Left kidney (tissue), 2 donors: ENCODE results near the gene TCIRG1. TPM values are rescaled to one million over a fixed set of nuclear protein-coding genes. Genes with fewer than 3 reads are reported as not detected.
"Not testable (repeated sequence)": the region's sequence is repeated elsewhere in the genome, so short reads cannot be mapped to it uniquely, and the experiment has no call there.

Experiments used
- DNase-seq: peaks from one replicate; pipeline ENCODE4 v3.0.0-alpha.2; 2013
- polyA plus RNA-seq: library from polyadenylated mRNA; unstranded; fragments of 120-200 nt; gene quantifications from one replicate; pipeline ENCODE4 v1.2.1, GENCODE V29; 2013; ENCODE audit not compliant: insufficient read length

TCIRG1 gene
- polyA plus RNA-seq, 1 donor: 16.7 TPM

DNA sequence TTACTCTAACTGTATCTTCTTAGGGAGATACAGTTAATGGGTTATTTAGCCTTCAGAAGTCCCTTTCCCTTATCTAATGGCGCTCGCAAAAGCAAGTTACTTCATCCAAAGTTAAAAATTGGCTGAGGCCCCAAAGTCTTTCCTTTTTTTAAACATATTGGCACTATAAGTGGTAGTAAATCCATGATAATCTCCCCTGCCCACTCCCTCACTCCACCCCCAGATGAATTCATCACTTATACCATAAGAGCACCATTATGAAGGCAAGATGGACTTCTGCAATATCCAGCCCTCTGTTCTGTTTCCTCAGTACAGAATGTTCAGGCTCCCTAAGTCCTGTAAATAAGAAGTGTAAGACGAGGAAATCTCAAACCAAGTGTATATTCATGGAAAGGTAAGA is 44.7 kb downstream of the TCIRG1 start:
- DNase-seq: no peak

DNA sequence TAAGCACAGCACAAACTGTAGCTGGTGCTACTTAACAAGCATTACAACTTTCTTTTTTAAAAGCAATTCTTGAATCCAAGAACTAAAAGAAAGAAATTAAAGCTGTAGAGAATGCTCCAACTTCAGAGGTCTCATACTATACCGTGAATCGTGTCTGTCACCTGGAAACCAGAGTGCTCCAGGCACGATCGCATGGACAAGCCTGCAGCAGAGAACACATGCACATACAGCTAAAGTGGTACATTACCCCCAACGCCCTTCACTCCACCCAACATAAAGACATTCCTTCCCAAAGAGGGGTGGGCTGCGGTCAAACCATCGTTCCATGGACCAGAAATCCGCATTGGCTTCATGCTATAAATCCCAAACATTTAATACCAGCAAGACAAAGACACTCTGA is 50.9 kb downstream of the TCIRG1 start:
- DNase-seq: no peak

- no peak for DNase-seq
Observed at GRCh38 chr11:68090287-68090686, 51.5 kb downstream of the TCIRG1 start.

DNA sequence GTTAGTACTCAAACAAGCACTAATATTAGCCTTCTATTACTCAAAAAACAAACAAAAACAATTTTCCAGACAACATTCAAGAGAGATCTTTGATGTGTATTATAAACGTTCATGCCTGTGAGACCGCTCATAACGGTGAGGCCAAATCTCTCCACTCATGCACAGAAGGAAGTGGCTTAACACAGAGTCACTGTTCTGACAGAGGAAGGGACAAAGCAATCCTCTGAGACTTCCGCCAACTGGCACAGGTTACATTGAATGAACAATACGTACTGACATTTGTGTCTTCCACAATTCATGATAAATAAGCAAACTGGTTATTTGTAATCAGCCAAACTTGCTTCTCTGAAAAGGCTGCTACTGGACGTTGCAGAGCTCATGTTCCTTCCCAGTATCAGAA is 51.9 kb downstream of the TCIRG1 start:
- DNase-seq: no peak

- no peak for DNase-seq
Observed at GRCh38 chr11:68092411-68092810, 53.6 kb downstream of the TCIRG1 start.

GRCh38 chr11:68092946-68093345 is 54.1 kb downstream of the TCIRG1 start:
- DNase-seq: not testable (repeated sequence)

GRCh38 chr11:68093565-68093964 is 54.7 kb downstream of the TCIRG1 start:
- no peak for DNase-seq

DNA sequence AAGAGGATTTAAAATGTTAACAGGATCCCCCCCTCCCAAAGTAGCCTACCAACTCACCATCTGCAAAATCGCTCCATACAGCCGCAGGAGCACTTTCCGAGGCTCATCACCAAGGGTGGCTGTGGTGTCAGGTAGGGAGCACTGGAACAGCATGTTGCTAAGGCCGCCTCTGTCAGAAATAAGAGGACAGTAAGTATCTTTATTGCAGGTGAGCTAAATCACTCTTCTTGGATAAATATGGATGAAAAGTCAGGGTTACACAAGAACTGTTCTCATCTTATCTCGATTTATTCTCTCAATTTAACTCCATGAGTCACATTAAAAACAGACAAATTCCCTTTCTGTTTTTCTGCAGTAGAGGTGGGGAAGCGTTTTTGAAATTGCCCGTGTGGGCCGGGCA is 58.1 kb downstream of the TCIRG1 start:
- DNase-seq: no peak

DNA sequence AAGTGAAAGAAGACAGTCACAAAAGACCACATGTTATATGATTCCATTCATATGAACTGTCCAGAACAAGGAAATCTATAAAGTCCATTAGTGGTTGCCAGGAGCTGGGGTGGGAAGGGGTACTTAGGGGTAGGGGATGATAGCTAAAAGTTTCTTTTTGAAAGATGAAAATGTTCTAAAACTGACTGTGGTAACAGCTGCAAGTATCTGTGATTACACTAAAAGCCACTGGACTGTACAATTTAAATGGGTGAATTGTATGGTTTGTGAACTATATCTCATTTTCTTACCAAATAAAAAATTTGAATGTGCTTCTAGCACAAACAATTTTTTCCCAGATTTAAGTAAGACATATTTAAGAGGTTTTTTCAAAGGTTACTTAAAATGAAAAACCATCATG is 60.2 kb downstream of the TCIRG1 start:
- DNase-seq: no peak

DNA sequence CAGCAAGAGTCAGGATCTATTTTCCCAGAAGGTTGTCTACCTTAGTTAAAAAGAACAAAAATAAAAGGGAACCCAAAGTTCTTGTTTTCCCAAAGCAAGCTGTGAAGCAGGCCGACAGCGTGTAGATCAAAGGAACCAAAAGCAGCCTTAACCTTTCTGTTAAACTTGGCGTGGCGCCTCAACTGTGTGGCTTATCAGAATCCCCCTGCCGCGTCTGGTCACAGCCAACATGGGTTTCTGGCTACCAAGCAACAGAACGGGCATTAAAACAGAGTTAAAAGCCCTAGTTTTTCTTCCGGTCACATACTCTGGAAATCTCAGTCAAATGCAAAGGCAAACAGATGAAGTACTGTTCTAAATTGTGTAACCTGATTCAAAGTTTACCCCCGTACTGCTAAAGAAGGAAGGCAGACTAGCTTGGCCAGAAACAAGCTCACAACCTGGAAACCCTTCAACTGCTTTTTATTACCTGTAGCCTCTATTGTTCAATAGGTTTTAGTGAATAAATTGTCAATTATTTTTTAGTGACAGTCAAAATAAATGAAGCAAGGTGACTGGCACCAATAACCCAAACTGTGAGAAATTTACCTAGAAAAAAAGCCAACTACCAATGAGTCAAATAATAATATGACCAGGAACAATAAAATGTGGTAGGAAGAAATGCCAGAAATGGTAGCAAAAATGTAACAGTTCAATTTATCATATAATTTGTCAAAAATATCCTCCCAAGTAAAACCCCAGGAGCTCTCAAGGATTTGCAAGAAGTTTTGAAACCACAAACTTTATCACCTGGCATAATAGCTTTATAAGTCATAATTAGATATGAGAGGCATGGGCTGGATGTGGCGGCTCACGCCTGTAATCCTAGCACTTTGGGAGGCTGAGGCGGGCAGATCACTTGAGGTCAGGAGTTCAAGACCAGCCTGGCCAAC is 60.9 kb downstream of the TCIRG1 start:
- DNase-seq: peak; percentile 41

Other genes with a start within 250 kb of the TCIRG1 start
- 9.0 TPM for gene UNC93B1, start 34.9 kb upstream of the TCIRG1 start, polyA plus RNA-seq
- 2.4 TPM for gene ALDH3B1, start 28.7 kb upstream of the TCIRG1 start, polyA plus RNA-seq
- gene NDUFS8, start 8.3 kb upstream of the TCIRG1 start, polyA plus RNA-seq: 70.6 TPM
- gene CHKA, start 82.4 kb downstream of the TCIRG1 start, polyA plus RNA-seq: 62.2 TPM
- gene KMT5B, start 174.3 kb downstream of the TCIRG1 start, polyA plus RNA-seq: 93.1 TPM
- 24.7 TPM for gene C11orf24, start 232.9 kb downstream of the TCIRG1 start, polyA plus RNA-seq